ENCODE results near the gene SMARCA4.

SMARCA4 gene

DNA sequence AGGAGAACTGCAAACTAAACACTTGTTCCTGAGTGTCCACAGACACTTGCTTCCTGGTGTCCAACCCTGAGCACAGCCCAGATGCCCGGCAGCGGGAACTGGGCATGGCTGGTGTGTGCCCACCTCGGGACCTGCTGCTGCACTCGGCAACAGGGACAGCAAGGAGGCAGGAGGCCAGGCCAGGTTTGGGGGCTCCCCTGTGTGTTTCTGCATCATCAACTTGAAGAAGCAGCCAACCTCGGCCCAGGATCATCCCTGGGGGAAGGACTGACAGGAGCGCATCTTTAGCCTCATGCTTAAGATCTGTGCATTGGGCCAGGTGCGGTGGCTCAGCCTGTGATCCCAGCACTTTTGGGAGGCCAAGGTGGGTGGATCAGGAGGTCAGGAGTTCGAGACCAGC is 93.4 kb downstream of the SMARCA4 start:
- DNase-seq (ENCODE audit: low read depth in 2 of 2) = no peak
- no peak for TF ChIP-seq CTCF (IDR thresholded peaks at IDR 0.05; ENCODE audit: low read depth, low read length)
- H3K4me3 ChIP-seq (replicated peaks in 1 of 2; ENCODE audit: low read depth in 2 of 2, low read length in 2 of 2) = no peak overlapping the region

DNA sequence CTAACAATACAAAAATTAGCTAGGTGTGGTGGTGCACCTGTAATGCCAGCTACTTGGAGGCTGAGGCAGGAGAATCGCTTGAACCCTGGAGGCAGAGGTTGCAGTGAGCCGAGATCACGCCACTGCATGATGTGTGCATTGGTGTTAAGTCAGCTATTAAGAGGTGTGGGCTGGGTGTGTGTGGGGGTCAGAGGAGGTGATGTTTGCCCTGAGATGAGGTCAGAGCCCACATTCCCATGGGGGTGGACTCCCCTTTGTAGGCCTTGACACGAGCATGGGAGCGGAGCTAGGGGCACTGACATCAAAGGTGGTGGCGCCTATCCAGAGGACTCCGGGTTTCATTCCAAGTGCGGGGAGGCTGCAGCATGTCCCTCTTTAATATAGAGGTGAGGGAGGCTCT is 93.8 kb downstream of the SMARCA4 start:
- no peak overlapping the region for H3K4me3 ChIP-seq (replicated peaks in 1 of 2; ENCODE audit: low read depth in 2 of 2, low read length in 2 of 2)
- no peak for DNase-seq (ENCODE audit: low read depth in 2 of 2)
- no peak for TF ChIP-seq CTCF (IDR thresholded peaks at IDR 0.05; ENCODE audit: low read depth, low read length)

- no peak for TF ChIP-seq CTCF (IDR thresholded peaks at IDR 0.05; ENCODE audit: low read depth, low read length)
- H3K4me3 ChIP-seq (replicated peaks in 1 of 2; ENCODE audit: low read depth in 2 of 2, low read length in 2 of 2) = no peak overlapping the region
- no peak for DNase-seq (ENCODE audit: low read depth in 2 of 2)
Measured at GRCh38 chr19:11058246-11059030, 97.6 kb downstream of the SMARCA4 start.

GRCh38 chr19:11059511-11060358 is 98.9 kb downstream of the SMARCA4 start:
- no peak for DNase-seq (ENCODE audit: low read depth in 2 of 2)
- TF ChIP-seq CTCF (IDR thresholded peaks at IDR 0.05; ENCODE audit: low read depth, low read length) = no peak
- no peak overlapping the region for H3K4me3 ChIP-seq (replicated peaks in 1 of 2; ENCODE audit: low read depth in 2 of 2, low read length in 2 of 2)

- no peak overlapping the region for H3K4me3 ChIP-seq (replicated peaks in 1 of 2; ENCODE audit: low read depth in 2 of 2, low read length in 2 of 2)
- TF ChIP-seq CTCF (IDR thresholded peaks at IDR 0.05; ENCODE audit: low read depth, low read length) = no peak
- DNase-seq (ENCODE audit: low read depth in 2 of 2) = no peak
Measured at GRCh38 chr19:11061952-11062351, 101.1 kb downstream of the SMARCA4 start.

- no peak for DNase-seq (ENCODE audit: low read depth in 2 of 2)
- no peak for TF ChIP-seq CTCF (IDR thresholded peaks at IDR 0.05; ENCODE audit: low read depth, low read length)
- H3K4me3 ChIP-seq (replicated peaks in 1 of 2; ENCODE audit: low read depth in 2 of 2, low read length in 2 of 2) = no peak overlapping the region
Measured at GRCh38 chr19:11063434-11063833, 102.6 kb downstream of the SMARCA4 start.

Data from cardiac fibroblast (primary cell).